OCI-LY7 (cell line): ENCODE measurements around the gene ROBO2. TPM values are rescaled to one million over a fixed set of nuclear protein-coding genes. Genes with fewer than 3 reads are reported as not detected.

Source experiments
- BruUV-seq: library from RNA; stranded (reverse); fragments of 400-500 nt; replicated peaks from 2 replicates; lab custom pipeline; 2021; lab: Mats Ljungman, UMichigan
- CTCF ChIA-PET: fragments of 300-600 bp; sonication (Branson Sonifier 250); formaldehyde crosslinking; loops from one replicate; lab custom pipeline; 2022; ENCODE audit warnings: antibody characterized with exemption; ENCODE audit not compliant: unreplicated experiment; lab: Charles Lee
- POLR2A ChIA-PET: fragments of 300-600 bp; sonication (Branson Sonifier 250); formaldehyde crosslinking; loops from one replicate; lab custom pipeline; 2022; ENCODE audit warnings: antibody characterized with exemption; lab: Charles Lee
- DNase-seq: peaks from one replicate; pipeline ENCODE4 v3.0.0-alpha.2; 2015; ENCODE audit warnings: low spot score
- H2AFZ ChIP-seq: fragments of 200-600 bp; sonication (generic), shearing (Covaris generic); 2 replicates; pipeline ENCODE4 v1.6.1; 2014; ENCODE audit warnings: mild to moderate bottlenecking, antibody characterized with exemption, low read length, moderate library complexity
- H3K27ac ChIP-seq: fragments of 200-600 bp; sonication (generic); 2 replicates; pipeline ENCODE4 v1.5.1; 2014; ENCODE audit warnings: mixed run types, low read depth, mild to moderate bottlenecking, moderate library complexity, low read length, inconsistent platforms; ENCODE audit not compliant: poor library complexity, severe bottlenecking
- H3K36me3 ChIP-seq: fragments of 200-600 bp; sonication (generic); 2 replicates; pipeline ENCODE4 v1.6.1; 2014; ENCODE audit warnings: mild to moderate bottlenecking, antibody characterized with exemption, low read length, moderate library complexity, mixed read lengths; ENCODE audit not compliant: insufficient read depth
- H3K4me1 ChIP-seq: fragments of 200-600 bp; sonication (generic); 2 replicates; pipeline ENCODE4 v1.5.1; 2014; ENCODE audit warnings: mild to moderate bottlenecking, low read length; ENCODE audit not compliant: insufficient read depth, poor library complexity, severe bottlenecking
- H3K4me2 ChIP-seq: fragments of 200-600 bp; sonication (generic); 2 replicates; pipeline ENCODE4 v1.6.1; 2014; ENCODE audit warnings: mild to moderate bottlenecking, low read length
- H3K4me3 ChIP-seq: fragments of 200-600 bp; sonication (generic); 2 replicates; pipeline ENCODE4 v1.5.1; 2014; ENCODE audit warnings: mild to moderate bottlenecking, low read depth, low read length; ENCODE audit not compliant: poor library complexity, severe bottlenecking
- H3K79me2 ChIP-seq: fragments of 200-600 bp; sonication (generic); 2 replicates; pipeline ENCODE4 v1.6.1; 2016; ENCODE audit warnings: low read depth, mild to moderate bottlenecking, low read length, moderate library complexity, mixed read lengths; ENCODE audit not compliant: insufficient read depth
- H3K9me2 ChIP-seq: fragments of 200-600 bp; sonication (generic); 2 replicates; pipeline ENCODE4 v1.6.1; 2016; ENCODE audit warnings: mild to moderate bottlenecking, low read length, mixed read lengths; ENCODE audit not compliant: insufficient read depth
- H3K9me3 ChIP-seq: fragments of 200-600 bp; sonication (generic); 2 replicates; pipeline ENCODE4 v1.6.1; 2014; ENCODE audit warnings: mild to moderate bottlenecking, mixed run types, low read length, mixed read lengths
- H4K20me1 ChIP-seq: fragments of 200-600 bp; sonication (generic); 2 replicates; pipeline ENCODE4 v1.6.1; 2014; ENCODE audit warnings: mild to moderate bottlenecking, antibody characterized with exemption, low read length, moderate library complexity, mixed read lengths; ENCODE audit not compliant: insufficient read depth
- CTCF ChIP-seq: fragments of 200-600 bp; sonication (generic); conservative IDR thresholded peaks from 2 replicates; pipeline ENCODE4 v1.5.1; 2014; ENCODE audit warnings: mild to moderate bottlenecking, antibody characterized with exemption, low read length, moderate library complexity, mixed read lengths
- EZH2phosphoT487 ChIP-seq: fragments of 200-600 bp; sonication (generic); IDR thresholded peaks from 2 replicates; pipeline ENCODE4 v1.6.1; 2018; ENCODE audit warnings: low read depth, borderline replicate concordance, mild to moderate bottlenecking, mixed run types, antibody characterized with exemption, low read length, moderate library complexity, mixed read lengths
- intact Hi-C: fragments of 100-400 bp; cut with micrococcal nuclease; formaldehyde crosslinking; loops from one replicate; pipeline ENCODE4 v1.10.0; 2022; ENCODE audit not compliant: unreplicated experiment
- total RNA-seq, 2 experiments: library from RNA; depleted of rRNA in 1 of 2; stranded (reverse); fragments of >200 nt in 1 of 2; shearing (Covaris generic) in 1 of 2; gene quantifications; 2 replicates each; pipeline ENCODE4 v1.2.3, GENCODE V29; 2014 to 2022

ROBO2 gene
- total RNA-seq, 2 experiments from 2014 or later = 0.06 to 4.8 TPM

GRCh38 chr3:77256584-77257503 is 216.9 kb downstream of the ROBO2 start:
- no peak overlapping the region for H3K4me3 ChIP-seq
- H4K20me1 ChIP-seq = no peaks in the 10 kb centered on the region
- ChIA-PET POLR2A (no interaction called here), CTCF (no interaction called here)
- H3K36me3 ChIP-seq = no peaks in the 10 kb centered on the region
- H2AFZ ChIP-seq = no peak overlapping the region
- TF ChIP-seq CTCF (no peak), EZH2phosphoT487 (no peak)
- BruUV-seq = no TSS peak
- no peaks in the 10 kb centered on the region for H3K79me2 ChIP-seq
- H3K9me2 ChIP-seq = no peaks in the 10 kb centered on the region
- no peak overlapping the region for H3K4me2 ChIP-seq
- intact Hi-C loops = no loop called here
- no peaks in the 10 kb centered on the region for H3K9me3 ChIP-seq
- no peak for DNase-seq
- H3K27ac ChIP-seq = no peak overlapping the region
- no peaks in the 10 kb centered on the region for H3K4me1 ChIP-seq

DNA sequence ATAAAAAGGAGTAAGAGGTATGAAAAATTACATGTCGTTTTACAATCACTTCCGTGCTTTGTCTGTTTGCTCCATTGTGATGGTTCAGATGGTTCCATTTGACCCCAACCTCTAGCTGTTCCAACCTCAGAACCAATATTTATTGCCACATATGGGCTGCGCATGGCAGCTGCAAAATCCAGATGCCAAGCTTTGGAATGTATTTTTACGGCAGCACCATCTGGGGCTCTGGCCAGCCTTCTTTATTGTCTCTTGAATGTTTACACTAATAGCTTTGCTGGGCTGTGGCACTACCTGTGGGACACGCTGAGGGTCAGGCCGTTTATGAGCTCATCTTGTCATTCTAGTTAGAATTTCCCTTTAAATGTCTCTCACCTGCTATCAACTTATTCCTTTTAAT is 219.8 kb downstream of the ROBO2 start:
- H3K36me3 ChIP-seq = no peaks in the 10 kb centered on the region
- H3K79me2 ChIP-seq = no peaks in the 10 kb centered on the region
- H3K4me2 ChIP-seq = no peak overlapping the region
- intact Hi-C loops = no loop called here
- H3K4me3 ChIP-seq = no peak overlapping the region
- TF ChIP-seq CTCF (no peak), EZH2phosphoT487 (no peak)
- H3K27ac ChIP-seq = no peak overlapping the region
- BruUV-seq = no TSS peak
- H3K9me3 ChIP-seq = no peaks in the 10 kb centered on the region
- ChIA-PET CTCF (no interaction called here), POLR2A (no interaction called here)
- H3K9me2 ChIP-seq = no peaks in the 10 kb centered on the region
- H4K20me1 ChIP-seq = no peaks in the 10 kb centered on the region
- H2AFZ ChIP-seq = no peak overlapping the region
- H3K4me1 ChIP-seq = no peaks in the 10 kb centered on the region
- no peak for DNase-seq

- Histone ChIP-seq H3K79me2 (no peaks in the 10 kb centered on the region), H2AFZ (no peak overlapping the region), H4K20me1 (no peaks in the 10 kb centered on the region), H3K27ac (no peak overlapping the region), H3K4me3 (no peak overlapping the region), H3K9me2 (no peaks in the 10 kb centered on the region), H3K4me1 (no peaks in the 10 kb centered on the region), H3K36me3 (no peaks in the 10 kb centered on the region), H3K4me2 (no peak overlapping the region), H3K9me3 (no peaks in the 10 kb centered on the region)
- CTCF ChIA-PET = no interaction called here
- no peak for DNase-seq
- BruUV-seq = no TSS peak
- intact Hi-C loops = no loop called here
- TF ChIP-seq EZH2phosphoT487 = no peak
- TF ChIP-seq CTCF = no peak
- POLR2A ChIA-PET = interaction anchor here (1.3 kb wide), 1 partner anchor 9 kb away, joined by 3 read pairs; no protein-coding TSS in a partner anchor
Observed at GRCh38 chr3:77262361-77262760, 222.5 kb downstream of the ROBO2 start.
